GM19023 (cell line): ENCODE data around the gene CCDC92.
"Not testable (repeated sequence)": the region's sequence is repeated elsewhere in the genome, so short reads cannot be mapped to it uniquely, and the experiment has no call there.

Source experiments
- ATAC-seq: cut with Tn5 transposase; IDR thresholded peaks from one replicate; pipeline ENCODE4 v1.9.1; 2021; ENCODE audit warnings: mild to moderate bottlenecking, moderate library complexity; ENCODE audit not compliant: unreplicated experiment

The CCDC92 gene

DNA sequence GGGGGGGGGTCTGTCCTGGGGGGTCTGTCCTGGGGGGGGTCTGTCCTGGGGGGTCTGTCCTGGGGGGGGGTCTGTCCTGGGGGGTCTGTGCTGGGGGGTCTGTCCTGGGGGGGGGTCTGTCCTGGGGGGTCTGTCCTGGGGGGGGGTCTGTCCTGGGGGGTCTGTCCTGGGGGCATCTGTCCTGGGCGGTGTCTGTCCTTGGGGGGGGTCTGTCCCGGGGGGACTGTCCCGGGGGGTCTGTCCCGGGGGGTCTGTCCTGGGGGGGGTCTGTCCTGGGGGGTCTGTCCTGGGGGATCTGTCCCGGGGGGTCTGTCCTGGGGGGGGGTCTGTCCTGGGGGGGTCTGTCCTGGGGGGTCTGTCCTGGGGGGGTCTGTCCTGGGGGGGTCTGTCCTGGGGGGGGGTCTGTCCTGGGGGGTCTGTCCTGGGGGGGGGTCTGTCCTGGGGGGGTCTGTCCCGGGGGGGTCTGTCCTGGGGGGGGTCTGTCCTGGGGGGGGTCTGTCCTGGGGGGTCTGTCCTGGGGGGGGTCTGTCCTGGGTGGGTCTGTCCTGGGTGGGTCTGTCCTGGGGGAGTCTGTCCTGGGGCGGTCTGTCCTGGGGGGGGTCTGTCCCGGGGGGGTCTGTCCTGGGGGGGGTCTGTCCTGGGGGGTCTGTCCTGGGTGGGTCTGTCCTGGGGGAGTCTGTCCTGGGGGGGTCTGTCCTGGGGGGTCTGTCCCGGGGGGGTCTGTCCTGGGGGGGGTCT lies 60.8 kb downstream of the CCDC92 start:
- not testable (repeated sequence) for ATAC-seq

DNA sequence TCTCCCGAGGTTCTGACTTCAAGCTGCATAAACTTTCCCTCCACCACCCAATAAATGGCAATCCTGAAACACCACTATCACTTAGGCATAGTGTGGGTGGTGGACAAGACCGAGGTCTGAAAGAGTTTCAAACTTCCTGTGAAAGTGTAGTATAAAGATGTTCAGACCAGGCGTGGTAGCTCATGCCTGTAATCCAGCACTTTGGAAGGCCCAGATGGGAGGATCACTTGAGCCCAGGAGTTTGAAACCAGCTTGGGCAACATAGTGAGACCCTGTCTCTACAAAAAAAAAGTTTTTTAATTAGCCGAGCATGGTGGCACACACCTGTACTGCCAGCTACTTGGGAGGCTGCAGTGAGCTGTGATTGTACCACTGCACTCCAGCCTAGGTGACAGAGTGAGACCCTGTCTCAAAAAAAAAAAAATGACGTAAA lies 61.9 kb downstream of the CCDC92 start:
- ATAC-seq: no peak

GRCh38 chr12:123910057-123910456 lies 62.6 kb downstream of the CCDC92 start:
- no peak for ATAC-seq

- ATAC-seq: no peak
These were observed 63.5 kb downstream of the CCDC92 start for GRCh38 chr12:123908884-123909725.

GRCh38 chr12:123907726-123908476 lies 64.7 kb downstream of the CCDC92 start:
- no peak for ATAC-seq

DNA sequence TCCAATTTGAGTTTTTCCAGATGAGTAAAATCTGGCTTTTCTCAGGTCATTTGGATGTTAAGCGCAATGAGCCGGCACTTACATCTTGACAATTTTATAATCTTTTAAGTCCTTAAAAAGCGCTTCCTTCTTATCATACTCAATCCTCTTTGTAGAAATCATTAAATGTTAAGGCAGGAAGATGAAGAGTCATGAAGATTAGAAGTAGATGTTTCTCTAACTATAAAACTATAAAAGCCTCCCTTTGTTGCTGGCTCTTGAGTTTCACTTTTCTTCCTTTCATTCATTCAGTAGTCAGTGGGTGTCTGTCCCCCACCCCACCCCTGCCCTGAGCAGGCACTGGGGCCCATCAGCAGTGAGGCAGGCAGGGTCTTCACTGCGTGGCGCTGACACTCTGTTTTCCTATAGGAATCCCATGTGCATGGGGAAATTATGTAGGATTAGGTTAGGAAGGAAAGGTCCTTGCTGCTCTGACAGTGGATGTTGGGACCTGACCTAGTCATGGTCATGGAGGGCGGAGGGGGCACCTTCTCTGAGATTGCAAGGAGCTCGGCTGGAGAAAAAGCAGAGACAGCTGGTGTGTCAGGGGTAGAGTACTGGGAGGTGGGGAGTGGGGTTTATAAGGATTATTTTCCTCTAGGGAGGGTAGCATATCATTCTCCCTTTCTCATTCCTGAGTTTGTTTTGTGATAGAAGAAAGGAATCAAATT lies 65.8 kb downstream of the CCDC92 start:
- ATAC-seq: no peak

- no peak for ATAC-seq
These were observed 67.2 kb downstream of the CCDC92 start for GRCh38 chr12:123905319-123905925.

DNA sequence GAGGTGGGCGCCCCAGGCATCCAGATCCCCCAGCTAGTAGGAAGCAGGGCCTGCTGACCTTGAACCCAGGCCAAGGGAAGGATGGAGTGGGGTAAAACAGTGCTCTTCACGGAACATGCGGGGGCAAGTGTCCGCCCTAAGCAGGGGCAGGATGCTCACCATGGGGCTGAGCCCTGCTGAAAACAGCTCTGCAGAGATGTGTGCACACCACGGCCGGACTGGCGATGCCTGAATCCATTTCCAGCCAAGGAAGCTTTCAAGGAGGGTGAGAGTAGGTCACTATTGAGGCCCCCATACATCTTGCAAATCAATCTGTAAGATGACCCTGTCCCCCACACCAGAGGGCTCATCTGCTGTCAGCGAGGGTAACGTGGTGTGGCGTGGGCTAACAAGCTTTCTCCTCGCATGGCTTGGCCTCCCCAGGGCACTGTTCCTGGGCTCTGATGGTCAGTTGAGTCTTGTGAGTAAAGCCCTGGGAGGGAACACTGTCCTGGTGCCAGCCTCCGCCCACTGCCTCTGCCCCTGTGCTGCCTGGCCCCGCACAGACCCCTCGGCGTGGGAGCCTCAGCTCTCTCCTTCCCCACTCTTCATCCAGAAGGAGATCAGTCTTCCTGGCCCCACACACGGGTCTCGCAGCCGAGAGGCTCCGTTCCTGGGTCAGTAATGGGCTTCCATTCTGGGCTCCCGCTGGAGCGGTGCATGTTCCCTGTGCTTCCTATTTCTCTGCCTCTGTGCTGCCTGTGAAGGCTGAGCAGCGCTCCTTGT lies 69.1 kb downstream of the CCDC92 start:
- ATAC-seq: no peak

DNA sequence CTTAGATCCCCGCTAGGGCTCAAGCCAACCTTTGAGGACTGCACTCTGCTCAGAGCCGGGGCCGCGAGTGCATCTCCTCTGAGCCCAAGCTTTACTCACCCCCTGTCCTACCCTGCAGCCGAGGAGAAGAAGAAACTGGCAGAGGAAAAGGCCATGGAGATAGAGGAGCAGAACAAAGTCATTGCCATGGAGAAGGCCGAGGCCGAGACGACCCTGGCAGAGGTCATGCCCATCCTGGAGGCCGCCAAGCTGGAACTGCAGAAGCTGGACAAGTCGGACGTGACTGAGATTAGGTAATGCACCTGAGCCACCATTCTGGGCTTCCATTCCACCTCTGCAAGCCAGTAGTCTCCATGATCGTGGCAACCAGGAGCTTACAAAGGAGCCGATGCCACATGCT lies 69.8 kb downstream of the CCDC92 start:
- no peak for ATAC-seq

- ATAC-seq: no peak
These were observed 71.7 kb downstream of the CCDC92 start for GRCh38 chr12:123900871-123901376.

- ATAC-seq: no peak
These were observed 73.3 kb downstream of the CCDC92 start for GRCh38 chr12:123899368-123899767.

GRCh38 chr12:123898673-123899072 lies 74.0 kb downstream of the CCDC92 start:
- no peak for ATAC-seq

DNA sequence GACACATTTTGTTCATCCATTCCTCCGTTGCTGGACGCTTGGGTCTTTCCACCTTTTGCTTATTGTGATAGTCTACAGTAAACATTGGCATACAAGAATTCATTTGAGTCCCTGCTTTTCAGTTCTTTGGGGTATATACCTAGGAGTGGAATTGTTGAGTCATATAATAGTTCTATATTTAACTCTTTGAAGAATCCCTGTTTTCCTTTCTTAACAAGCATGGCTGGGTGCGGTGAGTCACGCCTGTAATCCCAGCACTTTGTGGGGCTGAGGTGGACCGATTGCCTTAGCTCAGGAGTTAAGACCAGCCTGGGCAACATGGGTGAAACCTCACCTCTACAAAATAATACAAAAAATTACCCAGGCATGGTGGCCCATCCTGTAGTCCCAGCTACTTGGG lies 75.4 kb downstream of the CCDC92 start:
- ATAC-seq: no peak

GRCh38 chr12:123896767-123897166 lies 75.9 kb downstream of the CCDC92 start:
- ATAC-seq: no peak

- no peak for ATAC-seq
These were observed 77.2 kb downstream of the CCDC92 start for GRCh38 chr12:123895451-123895850.

DNA sequence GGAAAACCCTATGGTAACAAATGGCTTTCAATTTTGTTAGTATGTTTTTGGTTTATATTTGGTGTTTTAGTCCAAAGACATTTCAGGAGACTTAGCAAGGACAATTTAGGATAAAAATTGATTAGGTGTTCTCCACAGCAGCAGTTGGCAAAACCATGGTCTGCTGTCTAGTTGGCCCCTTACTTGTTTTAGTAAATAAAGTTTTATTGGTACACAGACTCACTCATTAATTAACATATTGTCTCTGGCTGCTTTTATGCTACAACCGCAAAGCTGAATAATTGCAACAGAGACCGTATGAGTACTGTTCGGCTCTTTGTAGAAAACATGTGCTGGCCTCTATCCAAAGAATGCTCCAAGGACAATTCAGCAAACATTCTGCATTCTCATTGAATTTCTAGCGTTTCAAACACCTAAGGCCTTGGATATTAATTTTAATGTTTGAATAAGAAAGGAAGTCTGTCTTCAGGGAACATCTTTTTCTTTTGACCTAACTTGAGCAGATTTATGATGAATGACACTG lies 77.7 kb downstream of the CCDC92 start:
- ATAC-seq: no peak

DNA sequence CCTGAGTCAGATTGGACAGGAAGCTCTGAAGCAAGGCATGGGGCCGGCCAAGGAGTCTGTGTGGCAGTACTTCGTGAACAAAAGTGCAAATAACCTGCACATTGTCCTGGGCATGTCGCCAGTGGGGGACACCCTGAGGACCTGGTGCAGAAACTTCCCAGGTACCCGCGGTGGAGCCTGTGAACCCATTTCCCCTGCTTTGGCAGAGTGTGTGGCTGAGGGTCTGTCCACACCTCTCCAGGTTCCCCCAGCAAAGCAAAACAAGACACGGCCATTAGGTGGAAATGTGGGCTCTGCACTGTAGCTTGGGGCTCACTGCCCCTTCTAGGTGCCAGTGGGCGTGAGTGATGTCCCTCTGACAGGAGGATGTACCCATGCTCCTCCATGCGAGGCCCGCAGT lies 79.4 kb downstream of the CCDC92 start:
- ATAC-seq: no peak

DNA sequence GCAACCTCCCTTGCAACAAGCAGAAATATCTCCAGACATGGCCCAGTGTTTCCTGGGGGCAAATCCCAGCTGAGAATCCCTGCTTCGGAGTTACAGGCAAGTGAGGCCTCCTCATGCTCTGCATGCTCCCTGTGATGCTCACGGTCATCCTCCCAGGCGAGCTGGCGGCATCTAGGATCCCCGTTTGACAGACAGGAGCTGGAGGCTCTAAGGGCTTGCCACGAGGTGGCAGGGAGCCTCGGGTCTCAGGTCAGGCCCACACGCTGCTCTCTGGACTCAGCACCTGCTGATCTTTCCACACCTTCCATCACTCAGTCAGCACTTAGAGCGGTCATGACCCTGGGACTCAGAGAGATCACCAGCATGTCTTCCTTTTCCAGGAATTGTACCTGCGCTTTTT lies 79.8 kb downstream of the CCDC92 start:
- ATAC-seq: no peak

DNA sequence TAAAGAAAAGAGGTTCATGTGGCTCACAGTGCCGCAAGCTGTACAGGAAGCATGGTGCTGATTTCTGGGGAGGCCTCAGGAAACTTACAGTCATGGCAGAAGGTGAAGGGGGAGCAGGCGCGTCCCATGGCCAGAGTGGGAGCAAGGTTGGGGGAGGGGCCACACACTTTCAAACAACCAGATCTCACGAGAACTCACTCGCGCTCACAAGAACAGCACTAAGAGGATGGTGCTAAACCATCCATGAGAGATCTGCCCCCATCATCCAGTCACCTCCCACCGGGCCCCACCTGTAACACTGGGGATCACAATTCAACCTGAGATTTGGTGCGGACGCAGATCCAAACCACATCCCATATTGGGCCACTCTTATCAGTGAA lies 80.5 kb downstream of the CCDC92 start:
- ATAC-seq: no peak
